ENCODE results near the gene CHD5.
A peak's percentile ranks its signal among the peaks of the same experiment; 100 is the strongest.

CHD5 gene

DNA sequence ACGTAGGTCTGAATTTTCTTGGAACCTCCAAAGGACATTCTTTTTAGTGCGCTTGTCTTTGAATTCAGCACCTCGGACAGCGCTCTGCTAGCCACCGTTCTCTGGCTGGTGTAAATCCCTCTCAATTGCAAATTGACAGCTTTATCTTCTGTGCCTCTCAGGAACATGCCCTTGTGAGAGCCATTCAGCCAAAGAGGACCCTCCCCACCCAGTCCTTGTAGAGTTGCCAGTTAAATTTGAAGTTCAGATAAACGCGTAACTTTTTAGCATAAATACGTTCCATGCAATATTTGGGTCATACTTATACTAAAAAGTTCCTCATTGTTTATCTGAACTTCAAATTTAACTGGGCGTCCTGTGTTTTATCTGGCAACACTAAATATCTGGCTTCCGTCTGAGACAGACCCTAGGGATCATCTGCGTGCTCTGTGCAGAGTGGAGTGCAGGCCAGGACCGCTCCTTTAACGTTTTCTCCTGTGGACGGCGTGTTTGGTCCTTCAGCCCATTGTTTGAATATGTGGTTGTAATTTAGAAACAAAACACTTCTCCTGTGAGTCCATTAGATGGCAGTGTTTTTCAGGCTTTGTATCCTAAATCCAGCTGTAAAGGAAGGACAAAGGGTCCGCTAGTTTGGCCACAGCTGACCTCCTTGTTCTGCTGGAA is 127.4 kb downstream of the CHD5 start:
- peak; percentile 43 for DNase-seq

Data from kidney glomerular epithelial cell (primary cell).